NCI-H345 treated with DMSO at 0.1 percent for 48 hours (cell line): ENCODE measurements around the gene ARPP21.

ENCODE experiments used
- DNase-seq: peaks from one replicate; lab custom pipeline; 2025; ENCODE audit not compliant: unreplicated experiment; lab: John Stamatoyannopoulos, UW

ARPP21 gene

DNA sequence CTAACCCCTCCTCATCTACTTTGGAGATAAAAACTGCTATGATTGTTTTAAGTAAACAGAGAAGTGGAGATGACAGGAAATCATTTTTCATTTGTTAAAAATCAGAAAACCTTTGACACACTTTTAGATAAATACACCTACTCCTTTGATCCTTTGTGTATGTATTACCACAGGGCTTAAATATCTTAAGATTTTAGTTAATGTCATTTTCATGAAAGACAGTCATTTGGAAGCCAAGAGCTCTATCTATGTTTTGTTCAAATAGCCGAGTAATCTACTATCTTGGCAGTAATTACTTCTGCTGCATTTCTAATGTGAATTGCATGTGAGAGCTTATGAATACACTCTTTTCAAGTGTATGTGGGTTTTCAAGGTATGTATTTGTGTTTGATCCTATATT is 2.0 kb downstream of the ARPP21 start:
- no peak for DNase-seq

DNA sequence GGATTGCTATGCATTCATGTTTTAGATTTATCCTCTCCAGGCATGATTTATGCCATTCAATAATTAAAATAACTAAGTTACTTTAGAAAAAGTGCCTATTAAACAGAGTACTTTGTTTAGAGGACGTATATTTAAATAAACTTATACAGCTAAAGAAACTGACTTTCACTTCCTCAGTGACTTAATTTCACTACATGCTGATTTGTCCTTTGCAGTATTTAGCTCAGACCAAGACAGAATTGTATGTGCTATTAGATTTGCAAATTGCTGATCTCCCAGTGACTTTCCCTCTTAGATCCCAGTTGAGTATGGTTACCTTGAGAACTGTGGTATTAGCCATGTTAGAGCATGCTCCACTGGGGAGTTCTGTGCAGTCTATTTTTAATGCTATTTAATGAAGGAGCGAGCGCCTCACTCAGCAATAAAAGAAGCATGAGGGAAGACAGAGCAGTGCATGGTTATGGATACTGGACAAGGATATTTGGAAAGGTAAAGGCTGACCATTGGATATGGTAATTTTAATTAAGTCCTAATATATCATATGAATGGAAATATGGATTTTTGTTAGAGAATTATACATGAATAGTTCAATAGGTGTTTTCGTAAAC is 2.7 kb downstream of the ARPP21 start:
- no peak for DNase-seq

DNA sequence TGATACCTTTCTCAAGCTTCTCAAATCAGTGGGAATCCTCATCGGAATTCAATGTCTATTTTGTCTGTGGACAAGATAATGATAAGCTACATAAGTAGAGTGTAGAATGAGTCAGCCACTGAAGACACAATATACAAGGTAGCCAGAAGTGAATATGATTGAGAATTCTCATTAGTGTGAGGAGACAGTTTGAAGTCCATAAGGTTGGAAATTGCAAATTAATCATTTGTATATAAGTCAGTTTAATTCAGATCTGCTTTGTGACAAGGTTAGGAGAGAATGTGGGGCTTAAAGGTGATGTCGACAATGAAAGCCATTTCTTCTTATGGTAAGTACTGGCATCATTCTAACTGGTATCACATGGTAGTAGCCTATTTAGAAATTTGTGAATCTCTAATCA is 4.2 kb downstream of the ARPP21 start:
- no peak for DNase-seq

DNA sequence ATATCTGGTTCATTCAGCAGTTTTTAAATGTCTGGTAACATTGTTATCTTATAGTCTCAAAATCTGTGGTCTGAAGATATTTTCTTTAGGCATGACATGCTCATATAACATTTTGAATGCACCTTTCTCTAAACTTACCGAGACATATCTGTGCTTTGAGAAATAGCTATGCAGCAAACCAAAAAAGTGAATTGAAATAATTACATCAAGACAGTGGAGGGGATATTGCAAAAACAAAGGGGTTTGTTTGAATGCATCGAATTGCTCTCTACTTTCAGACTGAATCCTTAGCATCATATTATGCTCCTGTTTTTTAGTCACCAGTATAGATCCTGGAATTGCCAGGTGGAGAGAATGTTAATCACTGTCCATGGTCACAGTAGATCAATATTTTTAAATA is 5.1 kb downstream of the ARPP21 start:
- DNase-seq, result no peak

DNA sequence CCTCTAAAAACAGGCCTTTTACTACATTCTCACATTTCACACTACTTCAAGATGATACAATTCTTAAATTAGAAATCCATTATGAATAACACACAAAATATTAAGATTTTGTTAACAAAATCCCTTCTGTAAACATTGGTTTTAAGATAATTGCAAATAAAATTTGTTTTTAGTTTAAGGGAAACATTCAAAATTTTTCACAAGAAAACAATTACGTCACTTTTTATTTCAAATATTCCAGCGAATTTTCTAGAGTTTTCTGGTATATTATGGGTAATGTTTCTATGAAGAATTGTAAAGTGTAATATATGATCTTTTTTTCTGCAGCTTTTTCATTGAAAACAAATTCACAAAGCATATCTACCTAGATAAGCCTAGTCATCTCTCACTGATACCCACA is 5.9 kb downstream of the ARPP21 start:
- no peak for DNase-seq

DNA sequence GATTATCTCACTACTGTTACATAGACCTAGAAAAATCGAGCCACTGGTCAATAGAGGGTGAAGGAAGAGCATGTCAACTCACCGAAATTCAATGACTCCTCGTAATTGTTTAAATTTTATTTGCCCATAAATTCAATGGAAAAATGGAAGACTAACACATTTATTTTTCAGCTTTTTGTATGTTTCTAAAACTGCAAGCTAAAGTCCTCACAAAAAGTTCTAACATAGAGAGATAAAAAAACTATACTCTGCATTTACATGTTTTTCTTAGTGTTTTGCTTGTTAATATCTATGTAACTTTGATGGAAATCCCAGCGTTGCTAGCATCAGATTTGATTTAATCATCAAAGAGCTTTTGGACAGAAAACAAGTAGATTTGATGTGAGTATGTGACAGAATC is 6.8 kb downstream of the ARPP21 start:
- DNase-seq, result no peak

DNA sequence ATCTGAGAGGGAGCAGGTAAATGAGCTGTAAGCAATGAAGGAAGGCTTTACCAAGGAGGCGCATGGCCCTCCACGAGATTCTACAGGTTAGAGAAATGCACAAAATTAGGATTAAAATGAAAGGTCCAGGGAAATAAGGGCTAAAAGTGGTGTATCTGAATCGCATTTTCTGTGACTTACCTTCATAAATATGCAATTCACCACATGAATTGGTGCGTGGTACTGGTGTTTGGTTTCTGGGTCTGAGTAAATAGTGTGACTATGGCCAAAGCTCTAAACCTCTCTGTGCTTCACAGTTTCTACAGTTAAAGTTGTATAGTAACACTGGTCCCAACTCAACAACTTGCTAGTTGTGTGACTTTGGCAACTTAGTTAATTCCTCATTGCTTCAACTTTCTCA is 8.1 kb downstream of the ARPP21 start:
- no peak for DNase-seq

DNA sequence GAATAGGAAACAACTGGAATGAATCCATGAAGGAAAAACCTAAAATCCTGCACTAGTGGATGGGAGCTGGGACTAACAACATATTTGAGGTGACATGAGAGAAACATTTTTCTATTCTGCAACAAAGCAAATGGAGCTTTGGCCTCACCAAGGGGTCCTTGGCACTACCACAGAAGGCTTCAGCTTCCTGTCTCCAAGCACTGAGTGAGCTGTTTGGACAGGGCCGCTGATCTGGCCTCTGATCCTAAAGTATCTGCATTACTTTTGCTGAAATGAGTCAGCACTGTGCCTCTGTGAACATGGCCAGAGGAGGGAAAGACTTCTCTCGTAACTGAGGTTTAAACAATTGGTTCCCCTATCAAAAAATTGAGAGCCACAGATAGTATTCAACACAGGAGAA is 9.0 kb downstream of the ARPP21 start:
- no peak for DNase-seq

DNA sequence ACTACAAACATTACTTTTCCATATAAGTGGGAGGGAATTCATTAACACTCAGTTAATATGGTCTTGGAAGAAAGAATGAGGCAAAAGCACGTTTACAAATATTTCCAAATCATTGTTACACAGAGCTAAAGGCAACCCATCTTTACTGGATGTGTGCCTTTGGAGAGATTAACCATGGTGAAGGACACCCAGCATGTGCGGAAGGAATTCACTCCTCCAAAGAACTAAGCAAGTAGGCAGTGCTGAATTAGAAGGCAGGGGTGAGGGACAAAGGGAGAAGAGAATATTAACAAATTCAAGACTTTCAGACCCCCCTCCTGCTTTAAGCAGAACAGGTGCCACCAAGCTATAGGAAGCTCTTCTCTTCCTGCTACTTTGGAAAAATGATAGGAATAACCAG is 10.1 kb downstream of the ARPP21 start:
- no peak for DNase-seq

DNA sequence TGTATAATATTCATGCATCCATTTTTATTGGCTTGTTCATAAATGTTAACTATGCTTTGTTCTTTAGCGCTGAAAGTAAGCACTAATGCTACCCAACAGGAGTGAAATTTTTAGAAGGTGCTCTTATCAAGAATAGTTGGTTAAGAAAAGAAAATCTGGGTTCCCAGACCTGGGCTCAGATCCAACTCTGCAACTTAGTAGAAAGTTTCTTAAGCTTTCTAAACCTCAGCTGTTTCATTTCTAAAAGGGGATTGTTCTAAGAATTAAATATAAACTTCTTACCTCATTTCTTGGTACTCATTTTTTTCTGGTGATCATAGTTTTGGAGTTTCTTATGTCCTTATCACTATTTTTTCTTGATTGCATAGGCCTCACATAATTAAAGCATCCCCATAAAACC is 12.1 kb downstream of the ARPP21 start:
- no peak for DNase-seq

DNA sequence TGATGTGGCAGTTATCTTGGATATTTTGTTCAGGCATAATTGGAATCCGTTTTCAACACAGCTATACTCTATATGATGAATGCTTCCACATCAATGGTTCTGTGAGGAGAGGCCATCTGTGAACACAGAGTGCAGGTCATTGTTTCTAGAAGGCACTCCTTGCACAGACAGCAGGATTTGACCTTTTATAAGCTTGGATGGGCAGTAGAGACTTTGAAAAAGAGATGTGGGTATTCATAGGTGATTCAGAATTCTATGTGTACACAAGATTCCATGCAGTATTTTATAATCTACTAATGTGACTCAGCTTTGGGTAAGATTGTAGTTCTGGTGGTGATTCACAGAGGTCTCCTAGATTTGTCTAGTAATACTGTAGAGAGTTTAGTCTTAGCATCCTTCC is 12.5 kb downstream of the ARPP21 start:
- DNase-seq, result no peak

DNA sequence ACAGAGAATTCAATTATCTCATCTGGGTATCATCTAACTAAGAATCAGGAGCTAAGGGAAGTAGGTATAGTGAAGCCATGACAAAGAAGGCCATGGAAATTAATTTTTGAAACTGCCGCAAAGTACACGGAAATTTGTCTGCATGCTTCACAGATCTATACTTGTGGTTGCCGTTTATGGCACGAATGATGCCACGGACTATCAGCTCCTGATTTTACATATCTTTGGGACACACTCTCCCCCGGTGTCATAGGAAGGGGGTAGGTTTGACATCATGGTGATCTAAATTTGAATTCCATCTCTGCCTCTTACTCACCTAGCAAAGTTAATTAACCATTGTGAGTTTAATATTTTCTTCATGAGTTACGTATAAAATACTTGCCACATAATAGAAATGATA is 14.0 kb downstream of the ARPP21 start:
- DNase-seq, result no peak

DNA sequence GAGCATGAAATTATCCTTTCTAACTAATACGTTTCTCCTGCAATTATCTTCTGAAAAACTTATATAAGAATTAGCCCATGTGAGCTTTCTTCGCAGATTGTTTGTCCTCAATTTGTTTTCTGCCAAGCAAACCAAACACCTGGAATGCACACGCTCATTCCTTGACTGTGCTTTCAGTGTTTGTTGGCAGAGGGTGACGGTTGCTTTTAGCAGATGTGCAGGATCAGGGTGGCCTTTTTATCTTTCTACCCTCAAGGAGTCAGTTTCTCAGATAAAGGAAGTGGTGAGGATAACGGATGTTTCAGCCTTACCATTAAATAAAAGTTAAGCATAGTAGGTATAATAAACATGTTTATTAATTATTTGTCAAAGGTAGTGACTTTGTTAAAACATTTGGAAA is 15.2 kb downstream of the ARPP21 start:
- no peak for DNase-seq

DNA sequence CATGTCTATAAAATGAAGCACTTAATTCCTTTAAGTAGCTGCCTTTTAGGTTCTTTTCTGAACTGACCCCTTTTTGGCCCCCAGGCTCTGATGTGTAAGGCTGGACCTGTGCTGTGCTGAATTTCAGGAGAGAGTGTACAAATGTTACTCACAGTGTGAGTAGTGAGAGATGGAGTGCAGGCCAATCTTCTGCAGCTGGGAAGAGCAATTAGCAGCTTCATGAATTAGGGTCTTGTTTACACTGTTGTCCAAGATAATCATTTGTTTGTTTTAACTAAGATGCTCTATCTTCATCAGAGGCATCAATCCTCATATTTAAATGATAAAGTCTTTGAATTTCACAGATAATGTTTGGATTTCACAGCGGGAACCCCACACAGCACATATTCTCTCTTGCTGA is 19.4 kb downstream of the ARPP21 start:
- DNase-seq, result no peak

DNA sequence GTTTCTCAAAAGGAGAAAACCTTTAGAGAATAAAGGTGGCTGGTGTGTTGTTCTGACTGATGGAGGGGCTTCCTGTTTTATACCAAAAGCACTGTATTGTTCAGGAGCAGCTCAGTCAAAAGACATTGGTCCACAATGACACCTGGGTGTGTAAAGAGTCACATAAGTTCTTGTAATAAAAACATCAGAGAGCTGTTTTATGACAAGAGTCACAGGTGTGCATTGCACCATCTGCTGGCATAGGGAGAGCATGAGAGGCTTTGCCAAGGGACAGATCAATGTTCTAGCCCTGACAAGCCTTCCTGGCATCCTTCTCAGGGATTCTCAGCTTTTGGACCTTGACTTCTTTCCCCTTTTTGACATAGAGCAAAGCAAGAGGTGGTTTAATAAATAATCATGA is 20.4 kb downstream of the ARPP21 start:
- DNase-seq, result no peak

DNA sequence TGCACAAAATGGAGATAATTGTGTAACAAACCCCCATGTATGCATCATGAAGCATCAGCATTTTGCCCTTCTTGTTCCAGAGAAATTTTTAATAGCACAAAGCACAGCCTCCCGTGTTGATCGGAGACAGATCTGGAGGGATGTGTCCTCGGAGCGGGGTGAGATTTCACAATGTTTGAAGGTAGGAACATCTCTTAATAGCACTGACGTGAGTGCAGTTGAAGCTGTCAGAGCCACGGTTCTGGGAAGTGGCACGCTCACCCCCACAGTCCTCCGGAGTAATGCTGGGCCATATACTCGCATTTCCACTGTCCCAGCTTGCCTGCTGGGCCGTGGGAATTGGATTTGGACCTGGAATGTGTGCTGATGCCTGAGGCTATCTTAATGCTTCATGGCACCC is 24.1 kb downstream of the ARPP21 start:
- DNase-seq, result no peak

DNA sequence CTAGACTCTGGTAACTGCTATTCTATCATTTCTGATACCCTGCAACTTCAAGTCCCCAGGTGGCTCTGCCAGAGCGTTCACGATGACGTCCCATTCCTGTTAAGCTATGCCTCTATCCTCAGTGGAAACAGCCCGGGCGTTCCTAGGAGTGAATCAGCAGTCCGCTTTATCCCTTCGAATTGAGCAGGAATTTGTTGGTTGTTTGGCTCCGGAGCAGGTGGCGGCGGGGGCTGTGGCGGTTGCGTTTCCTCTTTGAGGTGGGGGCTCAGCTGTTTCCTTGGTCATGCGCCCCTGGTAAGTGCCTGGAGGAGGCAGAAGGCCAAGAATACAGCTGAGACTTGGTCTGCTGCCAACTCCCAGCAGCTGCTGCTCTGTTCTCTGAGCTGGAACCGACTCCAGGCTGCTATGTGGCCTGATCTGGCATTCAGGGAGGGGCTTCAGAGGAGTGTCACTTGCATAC is 25.2 kb downstream of the ARPP21 start:
- peak; percentile 87 for DNase-seq

DNA sequence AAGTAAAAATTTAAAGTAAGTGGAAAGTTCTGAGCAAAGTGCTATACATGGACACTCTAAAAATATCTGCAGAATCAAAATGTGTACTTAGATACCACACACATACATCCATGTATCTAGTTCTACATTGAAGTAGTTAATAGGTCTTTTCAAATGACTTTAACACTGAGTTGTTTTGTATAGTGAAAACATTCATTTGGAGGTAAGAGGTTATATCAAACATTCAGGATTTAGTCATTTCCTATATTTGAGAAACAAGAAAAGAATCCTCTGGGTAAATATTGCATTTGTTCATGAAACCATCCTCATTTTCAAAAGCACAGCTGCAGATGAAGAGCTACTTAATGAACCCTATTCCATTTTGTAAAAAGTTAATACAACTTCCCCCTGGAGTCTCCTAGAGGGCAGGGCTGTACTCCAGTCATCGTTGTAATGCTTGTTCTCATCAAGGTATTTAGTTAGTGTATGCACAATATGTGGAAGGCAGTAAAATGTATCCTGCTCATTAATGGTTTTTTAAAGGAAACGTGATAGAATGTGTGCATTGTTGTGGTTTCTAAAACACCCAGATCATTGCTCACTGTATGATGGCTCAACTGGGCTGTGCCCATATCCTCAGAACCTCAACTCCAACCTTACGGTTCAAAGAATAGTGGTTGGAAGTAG is 26.2 kb downstream of the ARPP21 start:
- DNase-seq, result no peak

DNA sequence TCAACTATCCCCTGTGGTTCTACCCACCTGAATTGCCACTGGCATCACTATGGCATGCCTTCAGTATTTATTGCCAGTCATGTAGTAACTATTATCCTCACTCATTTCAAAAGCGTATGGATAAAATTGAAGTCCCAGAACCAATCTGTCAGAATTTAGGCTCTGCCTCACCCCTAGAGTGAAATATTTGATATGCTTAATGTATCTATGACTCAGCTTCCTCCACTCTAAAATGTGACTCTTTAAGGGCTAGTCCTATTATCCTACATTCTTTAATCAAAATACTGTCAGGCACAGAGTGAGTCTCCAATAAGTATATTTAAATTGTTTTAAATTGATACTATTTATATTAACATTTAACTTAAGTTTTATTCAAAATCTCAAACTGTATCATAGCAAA is 27.6 kb downstream of the ARPP21 start:
- DNase-seq, result no peak

DNA sequence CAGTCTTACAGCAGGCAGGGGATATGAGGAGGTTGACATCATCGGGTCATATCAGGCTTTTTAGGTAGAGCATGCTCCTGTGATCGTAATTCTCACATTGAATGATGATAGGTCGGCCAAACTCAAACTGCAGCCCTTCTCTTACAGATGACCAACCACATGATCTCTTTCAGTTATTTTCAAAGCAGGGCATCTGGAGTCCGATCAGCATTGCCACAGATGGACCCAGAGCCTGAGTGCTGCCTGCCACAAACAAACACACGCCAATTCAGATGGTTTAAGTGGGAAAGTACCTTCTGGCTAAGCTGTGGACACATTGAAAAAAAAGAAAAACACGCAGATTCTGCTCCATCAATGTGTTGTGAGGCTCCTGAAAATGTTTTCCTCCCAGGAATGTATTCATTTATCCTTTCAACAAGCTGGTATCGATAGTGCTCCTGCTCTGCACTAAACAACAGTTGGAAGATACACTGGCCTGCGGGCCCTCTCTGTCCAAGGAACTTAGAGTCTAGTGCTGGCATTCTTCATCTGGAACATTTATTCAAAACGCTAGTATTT is 31.2 kb downstream of the ARPP21 start:
- DNase-seq, result no peak

DNA sequence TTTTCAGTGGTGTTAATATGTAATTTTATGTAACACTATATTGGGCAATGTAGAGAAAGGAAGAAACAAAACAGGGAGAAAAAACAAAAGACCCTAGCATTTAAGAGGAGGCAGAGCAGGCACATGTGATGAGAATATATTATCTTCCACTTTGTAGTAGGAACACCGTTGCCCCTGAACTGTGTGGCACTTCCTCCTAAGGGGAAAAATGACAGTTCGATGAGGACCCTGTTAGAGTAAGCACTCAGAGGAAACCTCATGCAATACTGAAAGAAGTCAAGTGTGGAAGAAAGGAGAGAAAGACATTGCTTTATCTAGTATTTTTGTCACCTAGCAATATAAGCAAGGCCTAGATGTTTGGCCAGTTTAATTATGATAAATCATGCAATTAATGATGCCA is 32.2 kb downstream of the ARPP21 start:
- DNase-seq, result no peak

DNA sequence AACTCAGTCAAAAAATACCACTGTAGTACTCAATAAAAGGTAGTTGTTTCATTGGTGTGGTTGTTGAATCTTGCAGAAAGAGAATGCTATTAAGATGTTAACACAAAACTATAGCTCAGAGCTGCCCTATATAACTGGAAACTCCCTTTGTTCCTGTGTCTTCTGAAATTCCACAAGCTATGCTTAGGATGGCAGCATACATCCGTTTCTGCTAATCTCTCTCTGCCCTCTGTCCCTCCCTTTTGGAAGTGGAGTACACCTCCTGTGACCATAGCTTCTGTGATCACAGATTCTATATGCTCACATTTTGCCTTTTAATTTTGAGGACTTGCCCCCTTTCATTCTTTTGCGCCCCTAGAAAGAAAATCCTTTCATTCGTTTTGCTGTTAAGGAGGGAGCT is 33.7 kb downstream of the ARPP21 start:
- no peak for DNase-seq
